OCI-LY3 (cell line): ENCODE measurements around the gene TEX22.

ENCODE experiments used
- EZH2phosphoT487 ChIP-seq: fragments of 200-600 bp; shearing (Covaris generic); IDR thresholded peaks from 2 replicates; pipeline ENCODE4 v1.6.1; 2018; ENCODE audit warnings: antibody characterized with exemption, mixed run types, low read depth
- TF ChIP-seq, protein P1 (sequence below): fragments of 200-600, 300-600 bp; sonication (generic); IDR thresholded peaks from 2 replicates; pipeline ENCODE4 v1.5.1; 2014; ENCODE audit warnings: antibody characterized with exemption, low read length, low read depth

GRCh38 chr14:105365101-105365500 is 33.2 kb upstream of the TEX22 start:
- TF ChIP-seq, protein P1, sequence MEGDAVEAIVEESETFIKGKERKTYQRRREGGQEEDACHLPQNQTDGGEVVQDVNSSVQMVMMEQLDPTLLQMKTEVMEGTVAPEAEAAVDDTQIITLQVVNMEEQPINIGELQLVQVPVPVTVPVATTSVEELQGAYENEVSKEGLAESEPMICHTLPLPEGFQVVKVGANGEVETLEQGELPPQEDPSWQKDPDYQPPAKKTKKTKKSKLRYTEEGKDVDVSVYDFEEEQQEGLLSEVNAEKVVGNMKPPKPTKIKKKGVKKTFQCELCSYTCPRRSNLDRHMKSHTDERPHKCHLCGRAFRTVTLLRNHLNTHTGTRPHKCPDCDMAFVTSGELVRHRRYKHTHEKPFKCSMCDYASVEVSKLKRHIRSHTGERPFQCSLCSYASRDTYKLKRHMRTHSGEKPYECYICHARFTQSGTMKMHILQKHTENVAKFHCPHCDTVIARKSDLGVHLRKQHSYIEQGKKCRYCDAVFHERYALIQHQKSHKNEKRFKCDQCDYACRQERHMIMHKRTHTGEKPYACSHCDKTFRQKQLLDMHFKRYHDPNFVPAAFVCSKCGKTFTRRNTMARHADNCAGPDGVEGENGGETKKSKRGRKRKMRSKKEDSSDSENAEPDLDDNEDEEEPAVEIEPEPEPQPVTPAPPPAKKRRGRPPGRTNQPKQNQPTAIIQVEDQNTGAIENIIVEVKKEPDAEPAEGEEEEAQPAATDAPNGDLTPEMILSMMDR = no peak
- no peak for TF ChIP-seq EZH2phosphoT487
